ENCODE results near the gene JCHAIN.
"Not testable (repeated sequence)": the region's sequence is repeated elsewhere in the genome, so short reads cannot be mapped to it uniquely, and the experiment has no call there.

Gene JCHAIN

GRCh38 chr4:70667740-70668535, 1.6 kb upstream of the JCHAIN start:
- H3K4me1 ChIP-seq (ENCODE audit: low read depth, poor library complexity, severe bottlenecking), result peaks cover 84% of the 10 kb centered on the region
- no peaks in the 10 kb centered on the region; the same call in 1 of the 2 replicates for H3K36me3 ChIP-seq (ENCODE audit: insufficient read depth)
- peak overlapping the region; percentile 27; the same call in 1 of the 2 replicates for H2AFZ ChIP-seq (ENCODE audit: low read depth)
- H3K4me3 ChIP-seq (IDR thresholded peaks at IDR 0.05; ENCODE audit: insufficient read depth, low read depth, low read length), result no peak overlapping the region
- TF ChIP-seq CTCF (conservative IDR thresholded peaks at IDR 0.05; ENCODE audit: low read depth, low read length), result no peak
- H3K27me3 ChIP-seq (ENCODE audit: insufficient read depth, low read depth), result no peaks in the 10 kb centered on the region
- peak overlapping the region; percentile 97 for H3K27ac ChIP-seq
- H4K20me1 ChIP-seq (ENCODE audit: insufficient read depth), result no peaks in the 10 kb centered on the region
- H3K9ac ChIP-seq, result peak overlapping the region; percentile 92
- peak overlapping the region; percentile 99 for H3K4me2 ChIP-seq
- H3K79me2 ChIP-seq (ENCODE audit: insufficient read depth, low read depth), result peaks cover 55% of the 10 kb centered on the region

DNA sequence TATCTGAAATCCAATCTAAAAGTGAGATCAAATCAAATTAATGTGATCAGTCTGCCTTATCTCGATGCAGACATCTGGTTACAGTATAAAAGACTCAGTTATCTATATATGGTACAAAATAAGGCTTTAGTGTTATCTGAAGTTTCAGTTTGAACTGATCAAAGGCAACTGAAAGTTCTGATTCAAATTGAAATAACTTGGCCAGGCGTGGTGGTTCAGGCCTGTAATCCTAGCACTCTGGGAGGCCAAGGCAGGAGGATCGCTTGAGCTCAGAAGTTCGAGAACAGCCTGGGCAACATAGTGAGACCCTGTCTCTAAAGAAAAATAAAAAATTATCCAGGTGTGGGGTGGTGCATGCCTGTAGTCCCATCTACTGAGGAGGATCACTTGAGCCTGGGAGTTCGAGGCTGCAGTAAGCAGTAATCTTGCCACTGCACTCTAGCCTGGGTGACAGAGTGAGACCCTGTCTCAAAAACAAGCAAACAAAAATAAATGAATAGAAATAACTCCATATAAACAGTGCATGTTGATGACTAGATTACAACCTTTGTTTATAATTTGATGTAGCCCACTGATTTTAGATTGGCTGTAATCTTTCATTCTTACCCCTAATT, 4.9 kb downstream of the JCHAIN start:
- H3K9ac ChIP-seq, result 0 out of 2 replicates have a peak overlapping the region, but pooled peaks have one; percentile 20
- not testable (repeated sequence) for H2AFZ ChIP-seq (ENCODE audit: low read depth); H3K27me3 ChIP-seq (ENCODE audit: insufficient read depth, low read depth); H4K20me1 ChIP-seq (ENCODE audit: insufficient read depth)
- H3K4me1 ChIP-seq (ENCODE audit: low read depth, poor library complexity, severe bottlenecking), result peaks cover 84% of the 10 kb centered on the region
- H3K4me2 ChIP-seq, result peak overlapping the region; percentile 99
- H3K4me3 ChIP-seq (IDR thresholded peaks at IDR 0.05; ENCODE audit: insufficient read depth, low read depth, low read length), result peak overlapping the region; percentile 13
- H3K27ac ChIP-seq, result peak overlapping the region; percentile 97
- H3K36me3 ChIP-seq (ENCODE audit: insufficient read depth), result peaks cover 31% of the 10 kb centered on the region; the same call in 1 of the 2 replicates
- H3K79me2 ChIP-seq (ENCODE audit: insufficient read depth, low read depth), result peaks cover 100% of the 10 kb centered on the region

GRCh38 chr4:70660106-70660505, 6.2 kb downstream of the JCHAIN start:
- Histone ChIP-seq H3K79me2 (ENCODE audit: insufficient read depth, low read depth) (peaks cover 91% of the 10 kb centered on the region), H3K36me3 (ENCODE audit: insufficient read depth) (peaks cover 40% of the 10 kb centered on the region), H3K4me2 (peak overlapping the region; percentile 99; the same call in 1 of the 2 replicates)

DNA sequence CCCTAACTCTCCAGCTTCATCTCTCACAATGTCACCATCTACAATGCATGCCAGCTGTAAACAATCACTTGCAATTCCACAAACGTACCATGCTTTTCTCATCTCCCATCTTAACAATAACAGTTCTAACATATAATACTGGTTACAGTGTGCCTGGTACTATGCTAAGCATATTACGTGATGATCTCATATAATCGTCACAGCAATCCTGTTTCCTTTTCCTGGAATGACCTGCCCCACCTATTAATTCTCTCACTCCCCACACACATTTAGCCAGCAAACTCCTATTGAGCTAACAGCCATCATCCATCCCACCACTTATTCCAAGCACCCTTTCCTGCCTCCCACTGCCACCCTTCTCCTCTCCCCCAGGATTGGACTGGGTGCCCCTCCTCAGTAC, 7.9 kb downstream of the JCHAIN start:
- H3K4me3 ChIP-seq (IDR thresholded peaks at IDR 0.05; ENCODE audit: insufficient read depth, low read depth, low read length), result no peak overlapping the region
- H3K4me2 ChIP-seq, result peak overlapping the region; percentile 99
- H3K4me1 ChIP-seq (ENCODE audit: low read depth, poor library complexity, severe bottlenecking), result peaks cover 100% of the 10 kb centered on the region
- H3K27ac ChIP-seq, result peak overlapping the region; percentile 3; the same call in 1 of the 2 replicates
- no peaks in the 10 kb centered on the region for H3K27me3 ChIP-seq (ENCODE audit: insufficient read depth, low read depth)
- peaks cover 74% of the 10 kb centered on the region for H3K79me2 ChIP-seq (ENCODE audit: insufficient read depth, low read depth)
- peaks cover 50% of the 10 kb centered on the region for H3K36me3 ChIP-seq (ENCODE audit: insufficient read depth)
- no peaks in the 10 kb centered on the region for H4K20me1 ChIP-seq (ENCODE audit: insufficient read depth)
- H2AFZ ChIP-seq (ENCODE audit: low read depth), result no peak overlapping the region
- no peak overlapping the region for H3K9ac ChIP-seq
- TF ChIP-seq CTCF (conservative IDR thresholded peaks at IDR 0.05; ENCODE audit: low read depth, low read length), result no peak

More at GRCh38 chr4:70660106-70660505, 6.2 kb downstream of the JCHAIN start:
- no peaks in the 10 kb centered on the region for H4K20me1 ChIP-seq (ENCODE audit: insufficient read depth)
- H3K9ac ChIP-seq, result no peak overlapping the region
- peaks cover 97% of the 10 kb centered on the region for H3K4me1 ChIP-seq (ENCODE audit: low read depth, poor library complexity, severe bottlenecking)
- H3K27me3 ChIP-seq (ENCODE audit: insufficient read depth, low read depth), result no peaks in the 10 kb centered on the region
- no peak overlapping the region for H2AFZ ChIP-seq (ENCODE audit: low read depth)
- H3K4me3 ChIP-seq (IDR thresholded peaks at IDR 0.05; ENCODE audit: insufficient read depth, low read depth, low read length), result no peak overlapping the region
- no peak for TF ChIP-seq CTCF (conservative IDR thresholded peaks at IDR 0.05; ENCODE audit: low read depth, low read length)
- peak overlapping the region; percentile 8; the same call in 1 of the 2 replicates for H3K27ac ChIP-seq

All from KMS-11 (cell line).